Esophagus squamous epithelium (tissue), 5 donors: ENCODE measurements around the gene ZNHIT1. TPM values are rescaled to one million over a fixed set of nuclear protein-coding genes. Genes with fewer than 3 reads are reported as not detected.

Experiments
- DNase-seq: peaks from one replicate; lab custom pipeline; 2025; lab: John Stamatoyannopoulos, UW
- H3K27ac ChIP-seq, 4 donors: fragments of 200-600 bp; sonication (generic); one replicate each; pipeline ENCODE4 v1.5.1; 2016 to 2019; ENCODE audit warnings: mild to moderate bottlenecking in 1 of 4
- H3K27me3 ChIP-seq, 4 donors: fragments of 200-600 bp; sonication (generic); 1 replicate in 3 of 4; 2 replicates in 1 of 4; pipeline versions ENCODE4 v1.5.1 to v1.6.0; 2017 to 2021; ENCODE audit warnings: antibody characterized with exemption in 1 of 4
- H3K36me3 ChIP-seq, 3 donors: fragments of 200-600 bp; sonication (generic); one replicate each; pipeline ENCODE4 v1.5.1; 2016 to 2019
- H3K4me1 ChIP-seq, 3 donors: fragments of 200-600 bp; sonication (generic); one replicate each; pipeline ENCODE4 v1.5.1; 2017 to 2019
- H3K4me3 ChIP-seq, 4 donors: fragments of 200-600 bp; sonication (generic); 1 replicate in 3 of 4; 2 replicates in 1 of 4; pipeline ENCODE4 v1.5.1; 2016 to 2019; ENCODE audit warnings: mild to moderate bottlenecking in 2 of 4, moderate library complexity in 1 of 4
- H3K9me3 ChIP-seq, 3 donors: fragments of 200-600 bp; sonication (generic); one replicate each; pipeline ENCODE4 v1.5.1; 2016 to 2019
- POLR2A ChIP-seq, 4 donors: fragments of 450-650 bp; IDR thresholded peaks; one replicate each; pipeline ENCODE4 v1.6.1; 2017; ENCODE audit warnings: antibody characterized with exemption in 4 of 4, mild to moderate bottlenecking in 4 of 4, moderate library complexity in 3 of 4
- WGBS, 2 donors: methylation state at CpG; one replicate each; pipeline ENCODE4 v1.1.5; 2018; 5-methylcytosine and 5-hydroxymethylcytosine counted together
- intact Hi-C: fragments of 100-400 bp; cut with DNase I; formaldehyde crosslinking; loops from one replicate; pipeline ENCODE4 v1.15.0; 2022
- total RNA-seq, 4 donors: library from RNA; depleted of rRNA; stranded (reverse); fragments of >200 nt; gene quantifications; one replicate each; pipeline ENCODE4 v1.1.0, GENCODE V29; 2016
- TF ChIP-seq, protein P1 (sequence below), 6 experiments: fragments of 450-650 bp in 4 of 6; fragments of 200-600 bp in 2 of 6; sonication (generic) in 2 of 6; IDR thresholded peaks; one replicate each; pipeline ENCODE4 v1.5.1; 2016 to 2019; ENCODE audit warnings: antibody characterized with exemption in 6 of 6, mild to moderate bottlenecking in 4 of 6, moderate library complexity in 4 of 6
- donor health status: DM: yes; HTN: yes; CAD: no.

The ZNHIT1 gene
- total RNA-seq, 4 donors from 2014 or later: 51.3 to 87.9 (median 64.4) TPM

DNA sequence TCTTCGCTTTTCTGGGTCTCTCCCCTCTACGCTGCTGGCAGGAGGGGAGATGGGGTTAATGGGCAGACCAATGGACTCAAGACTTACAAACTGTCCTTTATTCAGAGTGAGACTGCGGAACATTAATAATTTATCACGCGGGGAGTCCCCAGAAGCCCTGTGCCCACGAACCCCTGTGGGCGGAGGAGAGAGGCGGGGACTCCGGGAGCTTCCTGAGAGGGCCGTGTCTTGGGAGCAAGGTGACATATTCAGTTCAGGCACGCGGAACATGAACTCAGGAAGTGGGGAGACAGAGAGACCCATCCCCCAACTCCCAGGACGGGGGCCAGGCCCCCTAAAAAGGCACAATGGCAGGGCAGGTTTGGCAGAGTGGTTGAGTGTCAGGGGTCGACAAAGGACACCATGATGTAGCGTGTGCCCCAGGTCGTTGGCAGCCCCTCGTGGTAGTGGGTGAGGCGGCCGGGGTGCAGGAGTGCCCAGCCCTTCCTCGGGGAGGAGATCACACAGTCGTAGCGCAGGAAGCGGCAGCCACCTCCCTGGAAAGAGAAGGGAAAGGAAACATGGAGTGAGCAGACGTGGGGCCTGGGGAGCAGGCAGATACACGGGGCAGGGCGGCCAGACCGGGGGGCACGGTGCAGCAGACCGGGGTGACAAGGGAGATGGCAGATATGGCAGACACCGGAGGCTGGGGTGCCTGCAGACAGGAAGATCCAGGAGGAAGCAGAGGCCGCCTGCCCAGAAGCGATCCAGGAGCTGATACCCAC, 11.9 kb upstream of the ZNHIT1 start:
- DNase-seq: no peak
- Histone ChIP-seq H3K27me3 (peaks cover 0 to 36% (median 12%) of the 10 kb centered on the region in 4 donors), H3K27ac (no peak overlapping the region), H3K4me1 (peaks cover 6 to 13% (median 10%) of the 10 kb centered on the region in 3 donors), H3K36me3 (peaks cover 0 to 48% (median 9%) of the 10 kb centered on the region in 3 donors), H3K4me3 (no peak overlapping the region), H3K9me3 (no peaks in the 10 kb centered on the region)
- WGBS, 2 donors: 78 to 82% methylated on average over 22 to 23 of the region's 32 CpGs
- TF ChIP-seq POLR2A (IDR thresholded peaks at IDR 0.05): no peak
- TF ChIP-seq, protein P1, sequence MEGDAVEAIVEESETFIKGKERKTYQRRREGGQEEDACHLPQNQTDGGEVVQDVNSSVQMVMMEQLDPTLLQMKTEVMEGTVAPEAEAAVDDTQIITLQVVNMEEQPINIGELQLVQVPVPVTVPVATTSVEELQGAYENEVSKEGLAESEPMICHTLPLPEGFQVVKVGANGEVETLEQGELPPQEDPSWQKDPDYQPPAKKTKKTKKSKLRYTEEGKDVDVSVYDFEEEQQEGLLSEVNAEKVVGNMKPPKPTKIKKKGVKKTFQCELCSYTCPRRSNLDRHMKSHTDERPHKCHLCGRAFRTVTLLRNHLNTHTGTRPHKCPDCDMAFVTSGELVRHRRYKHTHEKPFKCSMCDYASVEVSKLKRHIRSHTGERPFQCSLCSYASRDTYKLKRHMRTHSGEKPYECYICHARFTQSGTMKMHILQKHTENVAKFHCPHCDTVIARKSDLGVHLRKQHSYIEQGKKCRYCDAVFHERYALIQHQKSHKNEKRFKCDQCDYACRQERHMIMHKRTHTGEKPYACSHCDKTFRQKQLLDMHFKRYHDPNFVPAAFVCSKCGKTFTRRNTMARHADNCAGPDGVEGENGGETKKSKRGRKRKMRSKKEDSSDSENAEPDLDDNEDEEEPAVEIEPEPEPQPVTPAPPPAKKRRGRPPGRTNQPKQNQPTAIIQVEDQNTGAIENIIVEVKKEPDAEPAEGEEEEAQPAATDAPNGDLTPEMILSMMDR (IDR thresholded peaks at IDR 0.05): no peak
- intact Hi-C loops: no loop called here

DNA sequence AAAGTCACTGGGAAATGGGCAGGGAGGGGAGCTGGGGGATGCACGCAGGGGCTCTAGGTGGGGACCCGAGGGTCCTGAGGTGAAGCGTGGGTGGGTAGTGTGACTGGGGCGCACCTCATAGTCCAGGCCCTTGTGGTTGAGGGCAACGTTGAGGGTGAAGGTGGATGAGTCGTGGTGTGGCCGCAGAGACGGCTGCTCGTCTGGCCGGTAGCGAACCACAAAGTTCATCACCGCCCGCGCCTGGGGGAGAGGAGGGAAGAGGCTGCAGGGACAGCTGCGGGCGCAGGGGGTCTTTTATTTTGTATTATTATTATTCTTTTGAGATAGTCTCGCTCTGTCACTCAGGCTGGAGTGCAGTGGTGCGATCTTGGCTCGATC, 11.3 kb upstream of the ZNHIT1 start:
- TF ChIP-seq POLR2A (IDR thresholded peaks at IDR 0.05): no peak
- H3K9me3 ChIP-seq: no peaks in the 10 kb centered on the region
- peaks cover 5 to 8% (median 7%) of the 10 kb centered on the region in 3 donors for H3K4me1 ChIP-seq
- intact Hi-C loops: no loop called here
- WGBS, 2 donors: 85 to 87% methylated on average over 19 of the region's 19 CpGs
- DNase-seq: no peak
- H3K27ac ChIP-seq: no peak overlapping the region
- peaks cover 0 to 54% (median 9%) of the 10 kb centered on the region in 3 donors for H3K36me3 ChIP-seq
- H3K27me3 ChIP-seq: peaks cover 0 to 30% (median 10%) of the 10 kb centered on the region in 4 donors
- H3K4me3 ChIP-seq: no peak overlapping the region

DNA sequence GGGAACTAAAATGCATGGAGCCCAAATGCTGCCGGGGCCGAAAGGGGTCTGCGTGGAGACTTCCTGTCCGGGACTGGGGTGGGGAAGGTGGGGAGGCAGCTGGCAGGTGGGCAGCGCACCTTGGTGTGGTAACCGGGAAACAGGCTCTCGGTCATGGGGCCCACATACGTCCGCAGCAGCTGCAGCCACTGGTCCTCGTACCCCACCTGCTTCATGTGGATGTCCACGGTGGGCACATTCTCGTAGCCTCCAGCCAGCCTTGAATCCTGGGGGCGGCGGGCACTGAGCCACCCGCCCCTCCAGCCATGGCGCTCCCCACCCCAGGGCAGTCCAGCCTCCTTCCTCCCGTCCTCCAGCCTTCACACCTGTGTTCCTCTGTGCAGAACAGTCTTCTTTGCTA, 10.5 kb upstream of the ZNHIT1 start:
- Histone ChIP-seq H3K4me3 (no peak overlapping the region), H3K27me3 (peaks cover 0 to 22% (median 3%) of the 10 kb centered on the region in 4 donors), H3K27ac (no peak overlapping the region), H3K36me3 (peaks cover 0 to 62% (median 9%) of the 10 kb centered on the region in 3 donors), H3K9me3 (no peaks in the 10 kb centered on the region), H3K4me1 (no peaks in the 10 kb centered on the region)
- WGBS, 2 donors: 89 to 90% methylated on average over 9 to 16 of the region's 17 CpGs
- no peak for DNase-seq
- intact Hi-C loops: no loop called here
- no peak for TF ChIP-seq POLR2A (IDR thresholded peaks at IDR 0.05)
- TF ChIP-seq, protein P1 (IDR thresholded peaks at IDR 0.05): no peak

DNA sequence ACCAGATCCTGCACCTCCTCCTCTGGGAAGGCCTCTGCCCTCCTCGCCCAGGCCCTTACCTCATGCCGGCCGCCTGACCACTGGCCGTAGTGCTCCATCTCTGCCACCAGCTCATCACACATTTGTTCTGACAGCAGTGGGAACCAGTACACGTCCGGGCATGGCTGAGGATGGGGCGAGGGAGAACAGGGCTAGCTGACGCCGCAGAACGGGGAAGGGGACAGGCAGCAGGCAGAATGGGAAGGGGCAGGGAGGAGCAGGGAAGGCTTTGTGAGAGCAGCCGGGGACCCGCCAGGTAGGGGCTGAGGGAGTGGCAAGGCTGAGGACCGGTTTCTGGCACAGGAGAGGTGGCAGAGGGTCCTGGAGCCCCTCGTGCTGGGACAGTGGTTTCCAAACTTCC, 9.2 kb upstream of the ZNHIT1 start:
- H3K27ac ChIP-seq: no peak overlapping the region
- intact Hi-C loops: no loop called here
- H3K9me3 ChIP-seq: no peaks in the 10 kb centered on the region
- no peak for DNase-seq
- WGBS, 2 donors: 87% methylated on average over 8 to 9 of the region's 14 CpGs
- TF ChIP-seq POLR2A (IDR thresholded peaks at IDR 0.05): no peak
- TF ChIP-seq, protein P1 (IDR thresholded peaks at IDR 0.05): no peak
- peaks cover 0 to 75% (median 9%) of the 10 kb centered on the region in 3 donors for H3K36me3 ChIP-seq
- H3K4me1 ChIP-seq: no peaks in the 10 kb centered on the region
- no peak overlapping the region for H3K4me3 ChIP-seq
- peaks cover 0 to 9% (median 0%) of the 10 kb centered on the region in 4 donors for H3K27me3 ChIP-seq

DNA sequence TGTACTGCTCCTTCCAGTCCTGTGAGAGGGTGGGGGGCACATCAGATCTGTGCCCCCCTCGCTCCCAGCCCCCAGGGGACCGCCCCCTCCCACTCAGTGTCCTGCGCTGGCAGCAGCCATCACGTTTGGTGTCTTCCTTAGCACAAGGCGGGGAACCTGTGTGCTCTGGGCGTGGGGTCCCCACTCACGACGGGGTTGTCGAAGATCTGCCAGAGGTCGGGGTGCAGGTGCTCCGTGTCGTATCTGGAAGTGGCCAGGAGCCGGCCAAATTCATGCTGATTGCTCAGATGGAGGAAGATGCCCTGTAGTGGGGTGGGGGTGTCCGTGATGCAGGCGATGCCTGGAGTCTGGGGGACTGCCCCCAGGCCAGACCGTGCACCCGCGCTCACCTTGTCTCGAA, 7.8 kb upstream of the ZNHIT1 start:
- WGBS, 2 donors: 95% methylated on average over 4 of the region's 19 CpGs; no CpG with 5 or more reads in 1 of the 2 donors
- Histone ChIP-seq H3K4me3 (no peak overlapping the region), H3K27ac (no peak overlapping the region), H3K36me3 (peaks cover 0 to 87% (median 9%) of the 10 kb centered on the region in 3 donors), H3K9me3 (no peaks in the 10 kb centered on the region), H3K4me1 (peaks cover 0 to under 1% (median 0%) of the 10 kb centered on the region in 3 donors), H3K27me3 (no peaks in the 10 kb centered on the region)
- TF ChIP-seq, protein P1 (IDR thresholded peaks at IDR 0.05): no peak
- no peak for TF ChIP-seq POLR2A (IDR thresholded peaks at IDR 0.05)
- no peak for DNase-seq
- intact Hi-C loops: no loop called here
